GM15510 (cell line): ENCODE data around the gene PERCC1.

Experiments used
- POLR2A ChIP-seq: IDR thresholded peaks from 3 replicates; pipeline ENCODE4 v1.6.1; 2011; ENCODE audit warnings: borderline replicate concordance; ENCODE audit not compliant: insufficient read length; ENCODE audit errors: extremely low read depth

Gene PERCC1

DNA sequence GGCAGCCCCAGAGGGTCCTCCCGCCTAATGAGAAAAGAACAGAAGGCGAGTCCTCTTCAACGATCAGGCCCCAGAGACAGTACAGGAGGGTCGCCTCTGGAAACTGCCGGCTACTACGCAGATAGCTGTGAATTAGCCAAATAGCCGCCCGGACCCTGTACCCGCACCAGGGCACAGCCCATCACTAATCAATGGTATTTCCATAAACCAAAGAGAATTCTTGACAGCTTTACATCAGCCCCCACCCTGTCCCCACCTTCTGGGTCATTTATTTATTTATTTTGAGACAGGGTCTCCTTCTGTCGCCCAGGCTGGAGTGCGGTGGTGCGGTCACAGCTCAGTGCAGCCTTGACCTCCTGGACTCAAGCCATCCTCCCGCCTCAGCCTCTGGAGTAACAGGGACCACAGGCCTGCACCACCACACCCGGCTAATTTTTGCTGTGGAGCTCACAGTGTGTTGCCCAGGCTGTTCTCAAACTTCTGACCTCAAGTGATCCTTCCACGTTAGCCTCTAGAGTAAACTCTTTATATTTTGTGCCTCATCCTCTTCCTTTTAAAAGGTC lies 44.8 kb downstream of the PERCC1 start:
- TF ChIP-seq POLR2A = no peak

DNA sequence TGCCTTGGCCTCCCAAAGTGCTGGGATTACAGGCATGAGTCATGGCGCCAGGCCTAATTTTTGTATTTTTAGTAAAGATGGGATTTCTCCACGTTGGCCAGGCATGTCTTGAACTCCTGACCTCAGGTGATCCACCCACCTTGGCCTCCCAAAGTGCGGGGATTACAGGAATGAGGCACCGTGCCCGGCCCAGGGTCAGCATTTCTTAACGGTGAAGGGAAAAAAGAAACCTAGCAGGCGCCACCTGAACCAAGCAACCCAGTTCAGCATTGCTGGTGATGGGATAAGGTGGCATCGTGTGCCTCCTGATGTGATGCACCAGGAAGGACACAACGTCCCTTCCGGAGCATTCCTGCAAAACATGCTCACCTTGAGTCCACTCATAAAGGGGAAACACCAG lies 46.2 kb downstream of the PERCC1 start:
- TF ChIP-seq POLR2A = no peak

DNA sequence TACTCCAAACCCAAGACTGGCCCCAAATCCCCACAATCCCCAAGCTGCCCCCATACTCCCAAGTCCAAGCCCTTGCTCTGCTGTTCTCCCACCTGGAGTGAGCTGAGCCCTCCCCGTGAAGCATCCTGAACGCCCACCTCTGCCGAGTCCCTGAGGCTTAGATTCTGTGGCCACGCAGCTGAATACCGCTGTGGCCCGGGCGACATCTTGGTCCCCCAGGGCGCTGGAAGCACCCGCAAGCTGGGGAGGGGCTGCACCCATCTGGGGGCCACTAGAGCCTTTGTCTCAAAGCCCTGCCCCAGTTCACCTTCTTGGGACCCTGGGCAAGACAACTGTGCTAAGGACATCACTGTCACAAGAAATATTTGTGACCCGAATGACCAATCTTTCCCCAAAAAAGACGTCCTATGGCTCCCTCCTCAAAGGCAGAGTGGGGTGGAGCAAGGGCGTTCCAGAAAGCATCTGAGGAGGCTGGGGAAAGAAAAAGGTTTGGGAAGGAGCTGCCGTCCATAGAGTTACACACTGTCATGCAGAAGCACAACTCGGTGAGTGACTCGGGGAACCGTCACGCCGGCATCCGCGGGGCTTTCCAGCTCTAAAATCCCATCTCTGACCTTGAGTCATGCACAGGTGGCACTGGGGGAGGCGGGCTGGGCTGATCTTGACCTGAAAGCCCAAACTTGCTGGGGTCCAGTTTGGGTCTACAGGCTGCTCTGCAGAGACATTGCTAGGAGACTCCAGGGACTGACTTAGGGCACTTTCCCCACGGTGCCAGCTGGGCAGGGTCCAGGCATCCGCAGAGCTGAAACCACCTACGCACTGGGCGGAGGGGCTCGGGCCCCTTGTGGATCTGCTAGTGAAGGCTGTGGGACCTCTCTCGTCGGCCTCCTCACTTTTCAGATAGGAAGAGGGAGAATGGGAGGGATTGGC lies 51.3 kb downstream of the PERCC1 start:
- no peak for TF ChIP-seq POLR2A
